ENCODE data around the gene DEAF1.
A peak's percentile ranks its signal among the peaks of the same experiment; 100 is the strongest.

Gene DEAF1

DNA sequence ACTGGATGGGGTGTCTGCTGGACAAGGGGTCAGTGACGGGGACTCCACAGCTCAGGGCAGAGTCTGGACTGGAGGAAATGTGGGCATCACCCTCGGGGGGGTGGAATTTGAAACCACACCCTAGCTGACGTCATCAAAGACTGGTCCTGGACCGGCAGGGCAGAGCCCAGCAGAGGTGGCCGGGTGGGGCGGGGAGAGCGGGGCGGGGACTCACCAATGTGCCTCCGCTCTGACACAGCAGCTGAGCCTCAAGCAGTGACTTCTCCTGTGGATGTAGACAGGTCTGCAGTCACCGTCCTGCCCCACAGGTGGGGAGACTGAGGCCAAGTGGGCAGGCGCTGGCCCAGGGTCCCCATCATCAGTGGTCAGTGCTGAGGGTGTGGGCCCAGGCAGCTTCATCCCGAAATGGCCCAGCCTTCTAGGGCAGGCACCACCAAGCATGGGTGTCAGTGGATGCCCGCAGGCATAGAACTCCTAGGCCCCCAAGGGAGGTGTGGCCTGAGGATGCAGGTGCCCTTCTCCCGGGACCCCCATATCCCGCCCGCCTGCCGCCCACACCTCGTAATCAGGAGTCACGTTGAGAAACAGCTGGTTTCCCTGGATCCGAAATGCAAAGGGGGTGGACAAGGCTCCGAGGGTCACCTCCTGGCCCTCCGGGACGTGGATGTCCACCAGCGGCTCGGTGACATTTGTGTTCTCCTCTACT, 70.9 kb downstream of the DEAF1 start:
- DNase-seq: no peak

DNA sequence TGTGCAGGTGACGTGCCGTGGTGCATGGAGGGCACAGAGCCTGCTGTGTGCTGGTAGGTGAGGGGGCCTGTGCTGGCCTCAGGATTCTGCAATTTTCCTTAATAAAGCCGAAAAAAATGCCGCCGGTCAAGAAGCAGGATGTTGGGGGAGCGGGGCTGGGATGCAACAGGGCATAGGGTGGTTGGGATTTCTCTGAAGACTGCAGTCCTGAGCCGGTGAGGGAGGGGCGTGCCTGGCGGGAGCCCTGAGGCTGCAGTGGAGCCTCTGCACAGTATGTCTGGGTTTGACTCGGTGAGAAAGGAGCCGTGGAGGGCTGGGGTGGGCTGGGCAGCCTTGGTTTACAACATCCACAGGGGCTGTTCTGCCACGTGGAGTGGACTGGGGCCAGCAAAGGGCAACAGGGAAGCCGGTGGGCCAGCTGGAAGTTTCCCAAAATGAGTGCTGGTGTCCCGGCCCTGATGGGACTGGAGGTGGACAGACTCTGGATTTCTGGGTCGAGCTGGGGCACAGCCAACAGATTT, 71.6 kb downstream of the DEAF1 start:
- no peak for DNase-seq

DNA sequence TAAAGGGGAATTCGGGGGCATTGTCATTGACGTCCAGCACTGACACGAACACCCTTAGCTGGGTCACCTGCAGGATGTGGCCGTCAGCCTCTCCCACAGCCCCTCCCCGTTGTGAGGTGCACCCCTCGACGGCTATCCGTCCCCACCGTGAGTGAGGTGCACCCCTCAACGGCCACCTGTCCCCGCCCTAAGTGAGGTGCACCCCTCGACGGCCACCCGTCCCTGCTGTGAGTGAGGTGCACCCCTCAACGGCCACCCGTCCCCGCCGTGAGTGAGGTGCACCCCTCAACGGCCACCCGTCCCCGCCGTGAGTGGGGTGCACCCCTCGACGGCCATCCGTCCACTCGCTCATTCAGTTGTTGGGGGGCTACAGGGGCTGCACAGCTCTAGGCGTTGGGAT, 73.2 kb downstream of the DEAF1 start:
- no peak for DNase-seq

DNA sequence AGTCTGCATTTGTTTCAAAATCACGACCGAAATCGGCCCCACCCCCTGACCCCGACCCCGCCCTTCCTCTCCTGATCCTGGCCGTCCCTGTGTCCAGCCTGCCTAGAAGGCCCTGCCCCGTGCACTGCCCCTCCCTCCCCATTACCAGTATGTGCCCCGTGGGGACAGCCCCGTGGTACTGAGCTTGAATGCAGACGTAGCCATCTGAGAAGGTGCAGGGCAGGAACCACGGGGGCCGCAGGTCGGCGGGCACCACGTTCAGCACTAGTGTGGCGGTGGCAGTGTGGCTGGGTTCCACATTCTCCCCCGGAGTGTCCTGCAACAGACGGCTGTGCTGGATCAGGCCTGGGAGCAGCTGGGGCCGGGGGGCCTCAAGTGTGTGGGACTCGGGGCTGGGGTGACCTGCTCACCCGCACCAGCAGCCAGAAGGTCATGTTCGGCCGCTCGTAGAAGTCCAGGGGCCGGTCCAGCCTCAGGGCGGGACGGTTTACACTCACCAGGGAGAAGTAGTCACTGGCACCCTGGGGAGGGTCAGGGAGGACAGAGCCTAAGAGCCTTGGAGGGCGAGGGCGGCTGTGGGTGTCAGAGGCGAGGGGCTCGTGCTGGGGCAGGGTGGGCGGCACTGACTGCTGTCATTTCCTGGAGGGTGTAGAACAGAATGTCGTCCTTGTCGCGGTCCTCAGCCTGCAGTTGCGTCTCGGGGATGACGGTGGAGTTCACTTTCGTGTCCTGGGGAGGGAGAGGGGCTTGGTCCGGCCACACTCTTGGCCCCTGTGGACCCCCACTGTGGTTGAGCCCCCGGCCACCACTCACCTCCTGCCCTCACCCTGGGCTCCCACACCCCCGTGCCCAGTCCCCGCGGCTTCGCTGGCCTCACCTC, 73.8 kb downstream of the DEAF1 start:
- DNase-seq: no peak

DNA sequence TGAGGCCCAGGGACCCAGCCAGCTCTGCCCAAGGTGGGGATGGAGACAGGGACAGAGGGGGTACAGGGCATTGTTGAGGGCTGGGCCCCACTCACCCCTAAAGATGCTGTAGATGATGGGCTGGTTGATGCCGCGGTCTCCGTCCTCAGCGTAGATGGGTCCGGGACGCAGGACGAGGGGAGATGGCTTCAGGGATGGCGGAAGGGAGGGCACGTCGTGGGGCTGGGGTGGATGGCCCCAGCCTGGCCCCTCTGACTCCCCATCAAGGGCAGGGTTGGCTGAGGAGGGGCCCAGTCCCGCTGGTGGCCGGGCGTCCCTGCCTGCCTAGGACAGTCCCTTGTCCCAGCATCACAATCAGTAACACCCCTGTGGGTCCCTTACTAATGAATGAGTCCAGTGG, 74.8 kb downstream of the DEAF1 start:
- no peak for DNase-seq

DNA sequence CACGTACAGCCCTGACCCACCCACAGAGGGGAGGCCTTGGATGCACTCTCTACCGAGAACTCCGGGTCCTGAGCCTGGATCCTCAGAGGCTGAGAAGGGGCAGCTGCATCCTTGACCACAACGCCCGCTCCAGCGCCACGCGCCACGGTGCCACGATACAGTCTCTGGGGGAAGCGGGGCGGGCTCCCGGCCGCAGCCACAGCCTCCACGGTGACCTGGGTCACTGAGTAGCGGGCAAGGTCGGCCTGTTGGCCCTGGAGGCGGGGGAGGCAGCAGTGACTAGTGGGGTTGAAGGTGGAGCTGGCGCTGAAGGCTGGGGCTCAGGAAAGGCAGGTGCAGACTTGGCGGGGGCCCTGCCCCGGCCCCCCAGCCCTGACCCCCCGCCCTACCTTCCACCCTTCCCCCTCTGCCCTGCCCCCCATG, 75.4 kb downstream of the DEAF1 start:
- no peak for DNase-seq

GRCh38 chr11:618856-619627, 76.0 kb downstream of the DEAF1 start:
- no peak for DNase-seq

DNA sequence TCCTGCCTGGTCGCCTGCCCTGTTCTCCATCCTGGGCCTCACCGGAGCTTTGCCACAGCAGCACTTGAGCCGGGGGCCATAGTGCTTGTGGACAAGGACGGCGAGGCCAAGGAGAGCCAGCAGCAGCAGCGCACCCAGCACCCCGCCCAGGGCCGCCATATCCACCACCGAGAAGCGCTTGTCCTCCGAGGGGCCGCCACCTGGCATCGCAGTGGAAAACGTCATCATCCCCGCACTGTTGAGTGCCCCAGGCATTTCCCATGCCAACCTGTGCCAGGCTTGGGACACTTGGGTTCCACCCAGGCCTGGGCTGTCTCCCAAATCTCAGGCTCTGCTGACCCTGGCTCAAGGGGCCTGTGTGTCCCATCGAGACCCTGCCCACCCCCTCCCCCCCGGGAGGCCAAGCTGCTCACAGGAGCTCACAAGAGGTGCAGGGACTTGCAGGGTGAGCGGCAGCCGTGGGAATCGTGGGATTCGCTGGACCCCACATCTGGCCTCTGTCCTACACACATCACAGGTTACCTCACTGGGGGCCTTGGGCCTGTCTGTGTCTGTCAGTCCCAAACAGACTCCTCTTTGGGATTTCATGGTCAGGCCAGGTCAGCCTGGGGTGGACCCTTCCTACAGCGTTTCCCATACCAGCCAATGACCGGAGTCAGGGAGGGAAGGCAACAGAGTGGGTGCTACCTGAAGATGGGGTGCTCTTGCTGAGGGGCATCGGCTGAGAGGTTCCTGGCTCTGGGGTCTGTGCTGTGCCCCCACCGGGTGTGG, 76.9 kb downstream of the DEAF1 start:
- no peak for DNase-seq

DNA sequence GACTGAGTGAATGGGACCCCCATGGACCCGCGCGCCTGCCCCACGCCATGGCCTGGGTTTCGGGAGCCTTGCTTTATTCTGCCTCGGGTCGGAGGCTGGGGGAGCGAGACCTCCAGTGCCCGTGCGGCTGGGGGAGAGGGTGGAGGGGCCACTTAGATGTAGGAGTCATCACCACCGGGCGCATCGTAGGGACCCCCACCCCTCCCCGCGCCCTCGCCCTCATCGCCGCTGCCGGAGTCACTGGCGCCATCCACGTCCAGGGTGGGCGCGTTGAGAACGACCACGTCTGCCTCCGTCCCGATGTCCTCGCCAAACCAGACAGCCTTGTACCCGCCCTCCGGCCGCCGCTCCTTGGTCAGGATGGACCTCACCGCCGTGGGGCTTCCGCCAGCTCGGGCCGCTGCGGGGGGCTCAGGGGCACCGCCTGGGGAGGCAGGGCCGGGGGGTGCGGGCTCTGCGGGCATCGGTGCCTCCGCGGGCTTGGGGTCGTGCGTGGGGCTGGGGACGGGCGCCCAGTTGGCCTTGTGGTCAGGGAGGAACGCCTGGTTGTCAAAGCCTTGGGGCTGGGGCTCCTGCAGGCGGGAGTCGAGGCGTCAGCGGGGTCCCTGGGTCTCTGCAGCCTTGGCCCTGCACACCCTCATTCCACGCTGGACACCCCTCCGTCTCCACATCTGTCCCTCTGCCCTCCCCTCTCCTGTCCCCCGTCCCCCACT, 77.7 kb downstream of the DEAF1 start:
- DNase-seq: no peak

- no peak for DNase-seq
These were observed 78.5 kb downstream of the DEAF1 start for GRCh38 chr11:616320-617198.

GRCh38 chr11:615504-616319, 79.3 kb downstream of the DEAF1 start, which contains the start of gene IRF7:
IRF7 (minus strand) TSS chr11:615950; CDS start chr11:615364, 586 bp downstream.
- peak; percentile 92 for DNase-seq

- DNase-seq: no peak
These were observed 80.2 kb downstream of the DEAF1 start for GRCh38 chr11:614623-615503.

GRCh38 chr11:614021-614622, 80.9 kb downstream of the DEAF1 start:
- no peak for DNase-seq

DNA sequence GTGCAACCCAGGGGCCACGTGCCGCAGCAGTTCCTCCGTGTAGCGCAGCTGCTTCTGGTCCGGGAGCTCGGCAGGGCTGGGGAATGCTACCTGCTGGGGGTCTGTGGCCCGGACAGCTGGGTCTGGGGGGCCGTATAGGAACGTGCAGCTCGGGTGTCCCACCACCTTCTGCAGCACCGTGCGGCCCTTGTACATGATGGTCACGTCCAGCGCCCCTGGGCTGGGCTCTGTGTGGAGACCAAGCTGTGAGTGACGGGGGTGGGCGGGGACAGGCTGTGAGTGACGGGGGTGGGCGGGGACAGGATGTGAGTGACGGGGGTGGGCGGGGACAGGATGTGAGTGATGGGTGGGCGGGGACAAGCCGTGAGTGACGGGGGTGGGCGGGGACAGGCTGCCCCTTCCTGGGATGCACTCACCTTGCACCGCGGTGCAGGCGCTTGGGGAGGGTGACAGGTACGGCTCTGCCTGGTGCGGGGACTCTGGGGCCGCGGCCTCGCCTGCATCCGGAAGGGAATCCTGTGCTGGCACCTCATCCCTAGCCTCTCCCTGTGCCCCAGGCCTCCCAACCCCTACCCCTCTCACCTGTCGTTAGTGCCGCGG, 81.6 kb downstream of the DEAF1 start:
- DNase-seq: peak; percentile 71

DNA sequence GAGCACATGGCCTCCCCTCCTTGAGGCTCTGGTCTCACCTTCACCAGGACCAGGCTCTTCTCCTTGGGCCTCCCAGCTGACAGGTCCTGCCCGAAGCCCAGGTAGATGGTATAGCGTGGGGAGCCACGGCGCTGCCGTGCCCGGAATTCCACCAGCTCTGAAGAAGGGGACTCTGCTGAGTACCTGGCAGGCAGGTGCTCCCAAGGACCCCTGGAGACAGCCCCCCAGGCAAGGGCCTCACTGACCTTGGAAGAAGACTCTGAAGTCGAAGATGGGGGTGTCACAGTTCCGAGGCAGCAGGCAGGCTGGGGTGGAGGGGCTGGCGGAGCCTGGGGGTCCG, 82.1 kb downstream of the DEAF1 start:
- no peak for DNase-seq

DNA sequence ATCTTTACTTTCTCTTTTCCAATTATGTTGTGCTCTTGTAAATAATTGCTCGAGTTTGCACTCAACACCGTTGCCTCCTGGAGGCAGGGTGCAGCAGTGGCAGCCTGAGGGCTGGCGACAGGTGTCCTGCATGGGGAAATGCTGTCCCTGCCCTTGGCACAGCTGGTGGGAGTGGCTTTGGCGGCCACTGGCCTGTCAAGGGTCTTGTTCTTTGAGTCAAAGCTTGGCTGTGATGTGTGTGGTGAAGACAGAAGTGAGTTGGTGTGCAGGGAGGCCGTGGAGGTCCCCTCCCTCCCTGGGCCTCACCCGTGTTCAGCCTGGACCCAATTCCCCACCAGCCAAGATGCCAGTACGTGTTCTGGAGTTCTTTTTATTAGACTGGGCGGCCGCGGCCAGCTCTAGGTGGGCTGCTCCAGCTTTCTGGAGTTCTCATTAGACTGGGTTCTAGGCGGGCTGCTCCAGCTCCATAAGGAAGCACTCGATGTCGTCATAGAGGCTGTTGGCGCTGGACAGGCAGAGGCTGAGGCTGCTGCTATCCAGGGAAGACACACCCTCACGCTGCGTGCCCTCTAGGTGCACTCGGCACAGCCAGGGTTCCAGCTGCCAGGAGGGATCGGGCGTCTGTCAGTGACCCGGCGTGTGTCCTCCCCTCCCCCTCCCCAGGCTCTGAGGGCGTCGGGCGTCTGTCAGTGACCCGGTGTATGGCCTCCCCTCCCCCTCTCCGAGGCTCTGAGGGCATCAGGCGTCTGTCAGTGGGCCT, 82.6 kb downstream of the DEAF1 start:
- no peak for DNase-seq

Data from NCI-H1436 (cell line).